Stimulated activated CD8-positive, alpha-beta memory T cell treated with anti-CD3 and anti-CD28 coated beads, Interleukin-4, amount 100 ng/mL, for 24 hours (primary cell): ENCODE results near the gene USP46.

Source experiments
- DNase-seq: peaks from one replicate; pipeline ENCODE4 v3.0.0-alpha.2; 2020; ENCODE audit warnings: low read depth

Gene USP46

DNA sequence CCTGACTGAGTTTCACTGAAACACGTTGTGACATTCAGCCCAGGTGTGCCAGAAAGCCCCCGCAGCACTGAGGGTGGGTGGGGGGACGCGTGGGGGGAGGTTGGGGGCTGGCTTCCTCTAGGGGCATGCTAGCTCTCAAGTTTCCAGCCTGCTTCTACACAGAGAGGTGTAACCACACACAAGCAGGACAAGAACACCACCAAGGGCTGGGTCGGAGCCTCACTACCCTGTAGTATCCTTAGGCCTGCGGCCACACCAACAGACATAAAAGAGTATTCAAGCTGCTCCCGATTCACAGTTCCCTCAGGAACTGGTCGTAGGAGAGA lies 1.8 kb downstream of the USP46 start:
- no peak for DNase-seq

- DNase-seq = no peak
These were observed 3.6 kb downstream of the USP46 start for GRCh38 chr4:52655506-52655905.

DNA sequence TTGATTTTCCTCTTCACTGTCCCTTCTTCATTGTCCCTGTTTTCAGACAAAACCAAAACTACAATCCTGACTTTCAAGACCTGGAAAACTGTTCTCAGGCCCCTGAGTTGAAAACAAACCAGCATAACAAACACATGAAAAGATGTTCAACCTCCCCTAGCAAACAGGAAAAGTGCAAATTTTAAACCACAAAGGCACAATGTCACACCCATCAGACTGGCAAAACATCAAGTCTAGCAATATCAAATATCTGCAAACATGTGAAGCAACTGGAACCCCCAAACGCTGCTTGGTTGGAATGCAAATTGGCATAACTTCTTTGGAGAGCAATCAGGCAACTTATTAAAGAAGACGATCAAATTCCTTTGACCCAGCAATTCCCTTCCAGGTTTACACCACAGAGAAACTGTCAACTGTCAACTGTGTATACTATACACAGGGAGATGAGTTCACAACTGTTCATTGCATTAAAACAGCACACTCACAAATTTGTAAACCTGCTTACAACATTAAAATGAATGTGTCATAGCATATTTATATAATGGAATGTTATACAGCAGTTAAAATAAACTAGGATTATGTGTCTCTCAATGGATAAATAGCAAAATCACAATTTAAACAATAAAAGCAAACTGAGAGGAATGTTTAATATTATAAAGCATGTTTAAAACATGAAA lies 7.0 kb downstream of the USP46 start:
- DNase-seq = no peak

GRCh38 chr4:52648836-52649235 lies 10.3 kb downstream of the USP46 start:
- no peak for DNase-seq

- DNase-seq = no peak
These were observed 12.4 kb downstream of the USP46 start for GRCh38 chr4:52646741-52647140.

- no peak for DNase-seq
These were observed 13.0 kb downstream of the USP46 start for GRCh38 chr4:52646096-52646495.

- DNase-seq = no peak
These were observed 13.8 kb downstream of the USP46 start for GRCh38 chr4:52645300-52645699.

DNA sequence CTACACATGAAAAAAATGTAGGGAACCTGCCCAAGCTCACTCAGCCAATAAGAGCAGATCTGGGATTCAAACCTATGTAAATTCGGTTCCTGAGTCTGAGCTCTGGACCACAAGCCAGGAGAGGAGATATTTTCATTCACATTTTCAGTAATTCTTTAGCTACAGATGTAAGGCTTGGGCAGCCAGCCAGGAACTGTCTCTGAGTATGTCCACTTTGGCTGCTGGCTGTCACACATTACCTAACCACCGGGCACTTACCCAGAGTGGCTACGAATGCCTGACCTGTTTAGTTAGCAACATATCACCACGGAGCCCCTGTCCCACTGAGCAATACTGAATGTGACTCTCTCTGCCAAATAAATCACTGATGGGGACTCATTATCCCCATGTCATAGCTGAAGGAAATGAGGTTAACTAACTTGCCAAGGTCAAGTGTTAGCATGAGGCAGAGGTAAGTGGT lies 15.3 kb downstream of the USP46 start:
- no peak for DNase-seq

DNA sequence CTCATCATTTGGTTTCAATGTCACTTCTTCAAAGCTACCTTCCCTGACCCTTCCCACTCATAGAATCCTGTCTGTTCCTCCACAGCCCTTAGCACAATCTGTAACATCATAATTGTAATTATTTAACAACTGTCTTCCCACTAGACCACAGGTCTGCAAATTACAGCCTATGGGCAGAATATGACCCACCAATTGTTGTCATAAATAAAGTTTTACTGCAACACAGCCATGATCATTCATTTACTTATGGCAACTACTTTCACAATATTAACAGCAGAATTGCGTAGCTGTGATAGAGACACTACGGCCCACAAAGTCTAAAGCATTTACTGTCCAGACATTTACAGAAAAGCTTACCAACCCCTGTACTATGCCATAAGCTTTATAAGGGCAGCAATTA lies 15.9 kb downstream of the USP46 start:
- DNase-seq = no peak

GRCh38 chr4:52641854-52642563 lies 17.1 kb downstream of the USP46 start:
- DNase-seq = no peak

DNA sequence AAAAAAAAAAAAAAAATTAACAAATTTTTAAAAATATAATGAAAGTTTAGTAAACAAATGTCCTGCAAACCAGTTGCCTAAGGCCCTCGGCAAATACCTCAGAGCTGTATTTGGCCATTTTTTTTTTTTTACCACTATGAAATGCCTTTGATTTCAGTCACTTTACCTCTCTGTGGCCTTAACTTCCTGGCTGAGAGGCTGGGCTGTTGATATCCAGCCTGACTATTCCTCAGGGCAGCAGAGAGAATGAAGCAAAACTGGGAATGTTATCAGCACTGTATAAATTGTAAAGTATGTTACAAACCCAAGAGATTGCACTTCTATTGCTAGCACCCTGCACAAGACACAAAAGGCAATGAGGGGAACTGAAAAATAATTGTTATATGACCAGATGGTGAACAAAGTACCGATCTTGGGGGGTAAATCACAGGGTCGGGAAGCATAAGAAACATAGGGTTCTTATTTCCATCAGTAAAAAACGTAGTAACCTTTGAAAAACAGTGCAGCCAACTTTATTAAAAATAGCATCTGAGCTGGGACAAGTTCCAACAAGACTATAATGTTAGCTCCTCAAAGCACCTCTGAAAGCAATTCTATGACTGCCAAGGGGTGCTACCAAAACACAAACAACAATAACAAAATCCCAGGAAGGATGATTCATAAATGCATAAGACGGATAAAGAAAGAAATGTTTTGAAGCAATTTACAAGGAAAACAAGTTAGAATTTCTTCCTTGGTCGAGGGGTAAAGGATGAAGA lies 18.1 kb downstream of the USP46 start:
- no peak for DNase-seq

DNA sequence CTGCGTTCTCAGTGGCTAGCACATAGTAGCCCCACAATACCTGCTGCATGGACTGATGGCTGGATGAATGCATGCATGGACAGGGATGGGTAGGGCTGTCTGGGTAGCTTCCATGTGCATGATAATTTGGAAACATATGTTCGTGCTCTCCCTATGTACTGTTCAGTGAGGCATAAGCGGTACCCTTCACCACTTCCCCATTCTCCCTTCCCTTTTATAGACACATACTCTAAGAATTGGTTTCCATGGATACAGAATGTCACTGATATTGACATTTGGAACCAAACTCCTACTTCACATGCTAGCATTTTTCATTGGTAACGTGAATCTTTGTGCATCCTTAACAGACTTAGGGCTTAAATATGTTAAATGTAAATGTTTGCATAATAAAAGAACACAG lies 20.4 kb downstream of the USP46 start:
- no peak for DNase-seq

DNA sequence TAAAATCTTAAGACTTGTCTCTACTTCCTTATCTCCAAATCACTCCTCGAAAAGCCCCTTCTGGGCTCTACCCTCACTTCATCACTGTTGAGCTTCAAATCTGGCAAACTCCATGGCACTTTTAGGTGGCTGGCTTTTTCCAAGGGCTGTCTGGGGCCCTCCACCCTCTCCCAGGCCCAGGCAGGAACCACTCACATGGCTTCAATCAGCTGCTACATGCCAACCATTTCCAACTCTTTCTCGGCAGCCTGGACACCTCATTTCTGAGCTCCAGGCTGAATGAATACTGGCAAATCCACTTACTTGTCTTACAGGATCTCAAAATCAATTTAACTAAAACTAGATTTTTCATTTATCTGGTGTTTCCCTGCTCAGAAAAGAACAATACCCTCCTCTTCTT lies 22.0 kb downstream of the USP46 start:
- DNase-seq = no peak

GRCh38 chr4:52635560-52635959 lies 23.5 kb downstream of the USP46 start:
- no peak for DNase-seq

DNA sequence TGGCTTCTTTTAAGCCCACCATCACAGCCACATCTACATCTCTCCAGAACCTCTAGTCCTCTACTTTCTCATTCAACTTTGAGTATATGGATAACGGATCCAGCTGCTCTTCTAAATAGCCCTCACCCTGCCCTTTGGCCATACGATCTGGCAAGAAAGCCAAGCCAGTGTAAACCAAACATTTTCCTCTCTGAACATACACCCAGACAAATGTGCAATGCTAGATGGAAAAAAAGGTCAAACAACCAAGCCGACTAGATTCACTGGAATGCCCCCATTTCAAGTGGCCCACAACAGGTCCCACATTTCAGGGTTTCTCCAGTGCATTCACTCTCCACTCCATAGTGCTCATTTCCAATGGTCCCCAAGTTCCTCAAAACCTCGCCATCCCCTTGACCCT lies 24.0 kb downstream of the USP46 start:
- DNase-seq = no peak

DNA sequence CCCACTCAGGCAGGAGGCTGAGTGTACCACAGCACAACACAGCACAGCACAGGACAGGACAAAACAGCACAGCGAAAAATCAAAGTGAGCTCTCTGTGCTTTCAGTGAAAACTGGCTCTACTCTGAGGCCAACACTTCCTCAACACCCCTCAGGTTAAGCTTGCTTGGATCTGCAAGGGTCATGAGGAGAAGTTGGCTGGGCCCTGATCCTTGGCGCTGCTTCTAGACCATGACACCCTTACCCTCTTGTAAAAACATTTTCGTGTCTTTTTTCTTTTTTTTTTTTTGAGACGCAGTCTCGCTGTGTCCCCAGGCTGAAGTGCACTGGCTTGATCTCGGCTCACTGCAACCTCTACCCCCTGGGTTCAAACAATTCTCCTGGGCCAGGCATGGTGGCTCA lies 25.3 kb downstream of the USP46 start:
- DNase-seq = no peak

DNA sequence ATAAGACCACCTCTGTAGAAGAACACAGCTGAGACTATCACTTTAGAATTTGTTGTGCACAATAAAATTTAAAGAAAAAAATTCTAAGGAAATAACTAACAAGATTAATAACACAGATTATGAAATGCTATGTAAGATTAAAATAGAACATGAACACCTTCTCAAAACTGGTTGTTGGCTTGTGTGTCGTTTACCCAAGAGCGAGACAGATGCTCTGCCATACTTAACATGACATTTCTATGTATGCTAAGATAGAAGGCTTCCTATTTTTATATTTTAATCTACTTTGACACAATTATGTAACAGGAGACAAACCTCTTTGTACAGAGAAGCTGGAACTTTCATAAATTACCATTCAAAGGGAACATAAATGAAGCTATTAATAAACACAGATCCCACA lies 30.1 kb downstream of the USP46 start:
- no peak for DNase-seq

GRCh38 chr4:52628543-52628942 lies 30.6 kb downstream of the USP46 start:
- DNase-seq = no peak

- DNase-seq = no peak
These were observed 31.2 kb downstream of the USP46 start for GRCh38 chr4:52627876-52628275.

- DNase-seq = no peak
These were observed 33.9 kb downstream of the USP46 start for GRCh38 chr4:52625216-52625615.

- no peak for DNase-seq
These were observed 36.5 kb downstream of the USP46 start for GRCh38 chr4:52622564-52622963.

- no peak for DNase-seq
These were observed 37.5 kb downstream of the USP46 start for GRCh38 chr4:52621567-52621966.

GRCh38 chr4:52619591-52619931 lies 39.5 kb downstream of the USP46 start:
- DNase-seq = no peak
